RWPE1 (cell line): ENCODE measurements around the gene IMMP2L.

Source experiments
- CTCF ChIA-PET: fragments of 350-600 bp; sonication (Branson Sonifier 250); formaldehyde crosslinking; extraction: SDS; loops from one replicate; lab custom pipeline; 2021; lab: Yijun Ruan, JAX
- POLR2A ChIA-PET: fragments of 400-600 bp; formaldehyde crosslinking; extraction: SDS; loops from one replicate; lab custom pipeline; 2020; ENCODE audit warnings: antibody characterized with exemption; ENCODE audit not compliant: low non-redundant PET; lab: Yijun Ruan, JAX
- DNase-seq: peaks from one replicate; pipeline ENCODE4 v3.0.0; 2012; ENCODE audit warnings: low spot score
- H3K27ac ChIP-seq: fragments of 450-650 bp; 2 replicates; pipeline ENCODE4 v1.5.1; 2017
- CTCF ChIP-seq: fragments of 450-650 bp; conservative IDR thresholded peaks from 2 replicates; pipeline ENCODE4 v1.5.1; 2017; ENCODE audit warnings: low read depth, mild to moderate bottlenecking

The IMMP2L gene

GRCh38 chr7:110868458-110868857 is 693.8 kb downstream of the IMMP2L start:
- ChIA-PET CTCF (interaction anchor here (0.7 kb wide), 1 partner anchor 110 kb away, joined by 5 read pairs; no protein-coding TSS in a partner anchor), POLR2A (no interaction called here)
- DNase-seq: no peak
- H3K27ac ChIP-seq: no peak overlapping the region
- no peak for TF ChIP-seq CTCF

DNA sequence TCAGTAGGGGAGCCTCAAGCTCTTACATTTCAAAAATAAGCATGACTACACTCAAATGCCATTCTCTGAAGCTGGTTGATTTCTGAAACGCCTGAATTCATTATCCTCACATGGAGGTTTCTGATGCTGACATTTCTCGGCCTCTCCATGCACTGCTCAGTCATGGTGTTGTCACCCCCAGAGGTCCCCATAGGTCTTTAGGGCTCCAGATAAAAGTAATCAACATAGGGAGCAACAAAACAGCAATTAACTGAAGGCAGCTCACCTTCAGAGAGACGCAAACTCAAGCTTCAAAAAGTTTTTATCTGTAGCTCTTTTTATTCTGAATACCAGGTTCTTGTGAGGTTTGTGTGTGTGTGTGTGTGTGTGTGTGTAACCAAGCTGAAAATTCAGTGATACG is 694.5 kb downstream of the IMMP2L start:
- H3K27ac ChIP-seq: no peak overlapping the region
- TF ChIP-seq CTCF: no peak
- CTCF ChIA-PET: interaction anchor here (0.6 to 0.7 kb wide), 2 partner anchors 10 to 58 kb away, joined by 4 read pairs; no protein-coding TSS in a partner anchor
- no peak for DNase-seq
- POLR2A ChIA-PET: no interaction called here

GRCh38 chr7:110863258-110863657 is 699.0 kb downstream of the IMMP2L start:
- ChIA-PET CTCF (interaction anchor here (0.5 to 0.6 kb wide), 2 partner anchors 98 to 105 kb away, joined by 3 read pairs; no protein-coding TSS in a partner anchor), POLR2A (no interaction called here)
- no peak for TF ChIP-seq CTCF
- H3K27ac ChIP-seq: no peak overlapping the region
- no peak for DNase-seq

DNA sequence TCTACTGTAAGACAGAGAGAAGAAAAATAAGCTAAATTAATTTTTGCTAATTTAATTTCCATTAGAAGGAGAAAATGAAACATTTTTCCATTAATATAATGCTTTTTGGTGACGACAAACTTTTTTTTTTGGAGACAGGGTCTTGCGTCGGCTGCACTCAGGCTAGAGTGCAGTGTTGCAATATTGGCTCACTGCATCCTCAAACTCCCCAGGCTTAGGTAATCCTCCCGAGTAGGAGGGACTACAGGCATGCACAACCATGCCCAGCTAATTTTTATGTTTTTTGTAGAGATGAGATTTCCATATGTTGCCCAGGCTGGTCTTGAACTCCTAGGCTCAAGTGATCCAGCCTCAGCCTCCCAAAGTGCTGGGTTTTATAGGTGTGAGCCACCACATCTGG is 701.1 kb downstream of the IMMP2L start:
- ChIA-PET POLR2A (no interaction called here), CTCF (no interaction called here)
- H3K27ac ChIP-seq: no peak overlapping the region
- TF ChIP-seq CTCF: no peak
- DNase-seq: no peak

DNA sequence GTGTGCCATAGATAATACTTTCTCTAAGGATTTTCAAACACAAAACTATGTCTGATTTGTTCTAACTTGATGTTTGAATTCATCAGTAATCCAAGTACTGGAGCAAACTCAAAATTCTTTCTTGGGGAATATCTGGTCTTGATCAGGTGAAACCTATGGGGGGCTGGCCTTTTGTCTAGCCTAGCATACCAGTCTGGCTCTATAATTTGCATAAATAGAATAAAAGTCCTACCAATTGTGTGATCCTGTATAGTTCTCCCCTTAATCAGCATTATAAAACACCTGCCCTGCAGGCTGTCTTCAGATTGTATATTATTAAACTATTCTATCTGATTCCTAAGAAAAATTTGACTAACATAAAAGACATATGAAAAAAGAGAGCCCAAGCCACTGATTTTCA is 705.2 kb downstream of the IMMP2L start:
- CTCF ChIA-PET: no interaction called here
- POLR2A ChIA-PET: no interaction called here
- TF ChIP-seq CTCF: no peak
- no peak for DNase-seq
- H3K27ac ChIP-seq: no peak overlapping the region

DNA sequence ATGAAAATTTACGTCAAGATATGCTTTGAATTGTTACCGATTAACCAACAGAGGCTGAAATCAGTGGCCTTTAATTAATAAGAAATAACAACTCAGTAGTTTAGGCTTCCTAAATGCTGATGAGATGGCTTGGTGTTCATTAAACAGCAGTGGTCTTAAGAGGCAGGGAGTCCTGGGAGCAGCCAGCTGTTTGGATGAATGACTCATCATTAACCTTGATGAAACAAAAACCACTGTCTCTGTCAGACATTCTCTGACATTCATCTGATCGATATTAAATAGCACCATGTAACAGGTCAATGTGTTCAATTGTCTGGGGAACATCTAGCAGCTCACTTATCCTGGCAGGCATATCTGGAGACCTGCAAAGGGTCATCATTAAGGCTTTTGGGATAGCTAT is 705.6 kb downstream of the IMMP2L start:
- no peak overlapping the region for H3K27ac ChIP-seq
- POLR2A ChIA-PET: no interaction called here
- no peak for TF ChIP-seq CTCF
- CTCF ChIA-PET: no interaction called here
- no peak for DNase-seq
